GM18873 (cell line): ENCODE measurements around the gene MCM9.
A peak's percentile ranks its signal among the peaks of the same experiment; 100 is the strongest.

Source experiments
- ATAC-seq: cut with Tn5 transposase; IDR thresholded peaks from one replicate; pipeline ENCODE4 v1.9.1; 2021; ENCODE audit warnings: mild to moderate bottlenecking, moderate library complexity, moderate number of reproducible peaks; ENCODE audit not compliant: unreplicated experiment, low FRiP score

Gene MCM9

DNA sequence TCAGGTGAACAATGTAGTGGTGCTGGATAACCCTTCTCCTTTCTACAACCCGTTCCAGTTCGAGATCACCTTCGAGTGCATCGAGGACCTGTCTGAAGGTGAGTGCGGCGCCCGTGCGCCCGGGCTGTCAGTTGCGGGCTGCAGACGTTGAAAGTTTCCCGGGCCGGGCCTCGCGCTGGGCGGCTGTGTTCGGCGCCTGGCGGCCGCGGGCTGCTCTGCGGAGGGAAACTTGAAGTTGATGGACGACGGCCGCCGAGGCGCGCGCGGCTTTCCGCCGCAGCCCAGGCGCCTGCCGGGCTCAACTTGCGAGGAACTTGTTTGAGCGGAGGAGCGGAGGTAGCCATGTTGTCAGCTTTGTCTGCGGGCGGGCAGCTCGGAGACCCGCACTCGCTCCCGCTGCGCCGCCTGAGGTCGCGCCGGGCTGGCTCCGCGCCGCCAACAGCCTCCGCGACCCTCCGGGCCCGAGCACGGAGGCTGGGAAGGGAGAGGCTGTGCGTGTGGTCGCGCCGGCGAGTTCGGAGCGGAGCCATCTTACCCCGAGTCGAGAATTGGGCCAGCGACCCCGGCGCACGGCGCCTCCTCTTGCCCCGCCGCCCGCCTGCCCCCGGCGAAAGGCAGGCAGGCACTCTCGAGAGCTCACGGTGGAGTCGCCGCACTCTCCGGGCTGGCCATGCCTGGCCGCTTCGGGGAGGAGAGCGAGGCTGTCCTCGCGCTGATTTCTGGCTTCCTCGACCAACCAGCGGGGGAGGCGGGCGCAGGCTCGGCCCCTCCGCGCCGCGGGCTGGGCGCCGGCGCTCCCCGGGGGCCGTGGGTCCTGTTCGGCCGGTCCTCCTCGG is 40.3 kb downstream of the MCM9 start:
- ATAC-seq = peak; percentile 24

DNA sequence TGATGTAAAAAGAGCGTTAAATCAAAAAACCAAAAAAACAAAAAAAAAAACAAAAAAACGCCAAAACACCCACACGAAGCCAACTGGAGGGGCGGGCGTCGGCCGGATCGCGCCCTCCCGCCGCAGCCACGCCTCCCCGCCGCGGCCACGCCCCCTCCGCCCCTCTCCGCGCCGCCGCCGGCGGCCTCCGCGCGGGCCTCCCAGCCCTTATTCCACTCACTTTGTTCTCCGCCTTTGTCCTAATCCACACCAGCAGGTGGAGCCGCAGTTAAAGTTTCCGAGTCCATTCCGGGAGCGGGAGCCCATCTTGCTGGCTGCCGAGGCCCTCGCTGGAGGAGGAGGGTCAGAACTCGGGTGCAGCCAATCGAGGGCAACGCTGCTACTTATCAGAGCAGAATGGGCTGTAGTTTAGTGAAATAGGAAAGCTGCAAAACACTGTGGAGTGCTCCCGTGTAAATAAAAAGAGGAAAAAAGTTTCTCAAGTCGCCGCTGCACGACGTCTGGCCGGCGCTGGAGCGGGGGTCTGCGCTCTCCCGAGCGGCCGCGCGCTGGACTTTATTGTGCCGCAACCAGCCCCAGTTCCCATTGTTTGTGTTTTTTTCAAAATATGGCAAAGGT is 41.0 kb downstream of the MCM9 start, which contains the start of gene ASF1A:
TSS of gene ASF1A (plus strand) at position 346 of the 618 bp plus-strand sequence. CDS start at position 608, 262 bp downstream.
- ATAC-seq = peak; percentile 63

DNA sequence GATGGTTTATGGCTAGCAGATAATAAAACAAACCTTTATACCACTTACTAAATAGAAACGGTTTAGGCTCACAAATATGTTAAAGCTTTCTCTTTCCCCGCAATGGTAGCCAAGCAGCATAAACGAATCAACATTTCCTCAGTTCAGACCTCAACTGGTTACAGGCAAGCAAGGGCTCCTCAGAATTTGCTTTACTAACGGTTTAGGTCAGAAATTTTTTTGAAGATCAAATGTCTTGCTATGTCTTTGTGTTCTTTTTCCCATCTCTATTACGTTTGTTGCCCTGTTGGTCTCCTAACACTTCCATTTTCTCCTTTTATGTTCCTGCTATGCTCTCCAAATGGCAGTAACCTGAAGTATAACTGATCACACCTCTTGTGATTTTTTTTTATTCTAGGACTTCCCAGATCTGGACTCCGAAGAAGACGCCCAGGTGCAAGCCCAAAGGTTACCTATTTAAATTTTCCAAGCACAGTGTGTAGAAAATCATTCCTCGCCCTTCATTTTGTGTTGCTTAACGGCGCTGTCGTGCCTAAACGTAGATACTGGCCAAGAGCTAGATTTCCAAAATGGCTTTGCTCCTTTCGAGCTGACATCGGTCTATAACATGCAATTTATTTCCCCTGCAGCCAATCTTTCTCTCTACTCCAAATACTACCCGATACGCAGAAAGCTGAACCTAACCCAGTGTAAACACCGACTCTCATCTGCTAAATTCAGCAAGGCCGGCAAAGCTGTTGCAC is 41.7 kb downstream of the MCM9 start:
- ATAC-seq = peak; percentile 18

DNA sequence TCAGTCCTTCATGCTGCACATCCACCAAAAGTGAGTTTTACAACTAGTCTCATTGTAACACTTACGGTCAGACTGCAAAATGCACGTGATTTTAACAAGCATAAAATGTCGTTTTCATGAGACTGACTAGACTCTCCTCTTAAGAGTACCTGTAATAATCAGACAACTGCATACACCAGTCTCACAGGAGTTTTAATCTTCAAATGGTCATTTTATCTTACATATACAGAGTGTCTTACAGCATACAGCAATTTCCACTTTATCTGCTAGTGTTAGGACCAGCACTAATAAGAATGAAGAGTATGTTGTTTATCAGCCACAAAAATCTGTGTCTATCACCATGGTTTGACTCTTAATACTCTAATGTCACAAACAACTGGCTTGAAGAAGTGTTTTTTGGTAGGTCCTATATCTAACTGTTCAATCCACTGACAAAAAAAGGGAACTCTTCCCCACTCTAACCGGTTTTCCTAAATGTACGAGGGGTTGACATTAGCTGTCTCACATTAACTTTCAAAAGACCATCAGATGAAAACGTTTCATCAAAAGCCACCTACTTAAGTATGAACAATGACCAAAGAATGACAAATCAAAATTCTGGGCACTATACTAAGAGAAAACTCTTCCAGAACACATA is 42.5 kb downstream of the MCM9 start:
- no peak for ATAC-seq

DNA sequence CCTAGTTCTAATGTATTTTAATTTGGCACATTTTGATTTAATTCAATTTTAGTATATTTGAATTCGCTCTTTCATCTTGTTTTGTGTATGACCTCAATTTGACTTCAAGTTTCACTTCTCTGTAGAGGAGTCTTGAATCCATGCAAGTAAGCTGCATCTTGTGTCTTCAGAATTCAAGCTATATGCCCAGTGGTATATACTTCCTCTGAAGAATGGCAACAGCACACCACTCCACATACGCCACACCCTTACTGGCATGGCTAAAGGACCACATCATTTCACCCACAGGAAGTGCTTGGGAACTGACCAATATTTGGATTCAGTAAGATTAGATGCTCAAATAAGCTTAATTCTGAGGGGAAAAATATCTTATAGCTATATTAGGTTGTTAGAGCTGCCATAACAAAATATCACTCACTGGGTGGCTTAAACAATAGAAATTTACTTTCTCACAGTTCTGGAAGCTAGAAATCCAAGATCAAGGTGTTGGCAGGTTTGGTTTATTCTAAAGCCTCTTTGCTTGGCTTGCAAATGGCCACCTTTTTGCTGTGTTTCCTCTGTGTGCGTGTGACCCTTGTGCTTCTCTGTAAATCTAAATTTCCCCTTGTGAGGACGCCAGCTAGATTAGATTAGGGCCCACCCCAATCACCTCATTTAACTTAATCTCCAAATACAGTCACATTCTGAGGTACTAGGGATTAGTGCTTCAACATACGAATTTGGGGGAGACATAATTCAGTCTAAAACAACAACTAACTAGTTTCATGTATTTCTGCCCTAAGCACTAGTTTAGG is 43.8 kb downstream of the MCM9 start:
- no peak for ATAC-seq

DNA sequence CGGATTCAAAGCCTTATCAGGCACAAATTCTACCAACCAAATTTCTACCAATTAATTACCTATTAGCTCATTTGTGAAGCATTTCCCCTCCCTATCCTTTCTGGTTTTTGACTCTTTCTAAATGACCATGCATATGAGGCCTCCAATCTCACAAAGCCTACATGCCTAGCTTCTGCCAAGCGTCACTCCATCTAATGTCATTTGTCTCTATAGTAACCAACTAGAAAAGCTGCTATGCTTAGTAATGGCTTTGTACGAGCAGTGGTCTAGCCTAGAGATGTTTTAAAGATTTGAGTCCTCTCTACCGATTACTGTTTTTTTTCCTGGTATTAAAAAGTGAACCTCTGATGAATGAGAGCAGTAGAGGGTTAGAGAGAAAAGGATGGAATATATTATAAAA is 45.8 kb downstream of the MCM9 start:
- ATAC-seq = no peak

DNA sequence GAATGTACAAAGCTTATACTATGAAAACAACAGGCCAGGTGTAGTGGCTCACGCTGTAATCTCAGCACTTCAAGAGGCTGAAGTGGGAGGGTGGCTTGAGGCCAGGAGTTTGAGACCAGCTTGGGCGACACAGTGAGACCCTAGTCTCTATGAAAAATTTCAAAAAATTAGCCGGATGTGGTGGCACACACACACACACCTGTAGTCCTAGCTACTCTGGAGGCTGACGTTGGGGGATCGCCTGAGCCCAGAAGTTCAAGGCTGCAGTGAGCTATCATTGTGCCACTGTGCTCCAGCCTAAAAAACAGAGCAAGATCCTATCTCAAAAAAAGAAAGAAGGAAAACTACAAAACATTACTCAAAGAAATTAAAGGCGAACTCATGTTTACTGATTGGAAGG is 48.3 kb downstream of the MCM9 start:
- no peak for ATAC-seq

DNA sequence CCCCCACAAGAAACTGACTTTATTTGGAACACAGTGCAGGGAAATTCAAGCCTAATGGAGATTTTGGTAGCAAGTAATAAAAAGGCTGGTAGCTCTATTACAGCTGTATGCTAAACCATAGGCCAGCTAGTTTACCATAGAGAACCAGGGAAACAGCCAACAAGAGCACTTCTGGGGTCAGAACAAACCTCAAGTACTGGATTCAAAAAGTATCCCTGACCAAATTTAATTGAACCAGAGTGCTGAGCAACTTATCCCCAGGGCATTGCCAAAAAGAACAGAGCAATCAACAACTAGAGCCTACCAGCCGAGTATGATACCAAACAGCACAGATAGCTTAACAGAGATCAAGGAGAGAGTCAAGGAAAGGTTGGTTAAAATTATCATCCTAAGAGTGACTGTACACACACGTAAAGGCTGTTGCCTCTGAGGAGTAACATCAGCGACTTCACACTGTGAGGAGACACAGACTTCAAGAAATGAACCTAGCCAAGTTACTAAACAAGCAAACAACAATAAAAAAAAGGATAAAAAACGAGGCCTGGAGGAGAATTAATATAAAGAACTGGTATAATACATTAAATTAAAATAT is 52.5 kb downstream of the MCM9 start:
- no peak for ATAC-seq

DNA sequence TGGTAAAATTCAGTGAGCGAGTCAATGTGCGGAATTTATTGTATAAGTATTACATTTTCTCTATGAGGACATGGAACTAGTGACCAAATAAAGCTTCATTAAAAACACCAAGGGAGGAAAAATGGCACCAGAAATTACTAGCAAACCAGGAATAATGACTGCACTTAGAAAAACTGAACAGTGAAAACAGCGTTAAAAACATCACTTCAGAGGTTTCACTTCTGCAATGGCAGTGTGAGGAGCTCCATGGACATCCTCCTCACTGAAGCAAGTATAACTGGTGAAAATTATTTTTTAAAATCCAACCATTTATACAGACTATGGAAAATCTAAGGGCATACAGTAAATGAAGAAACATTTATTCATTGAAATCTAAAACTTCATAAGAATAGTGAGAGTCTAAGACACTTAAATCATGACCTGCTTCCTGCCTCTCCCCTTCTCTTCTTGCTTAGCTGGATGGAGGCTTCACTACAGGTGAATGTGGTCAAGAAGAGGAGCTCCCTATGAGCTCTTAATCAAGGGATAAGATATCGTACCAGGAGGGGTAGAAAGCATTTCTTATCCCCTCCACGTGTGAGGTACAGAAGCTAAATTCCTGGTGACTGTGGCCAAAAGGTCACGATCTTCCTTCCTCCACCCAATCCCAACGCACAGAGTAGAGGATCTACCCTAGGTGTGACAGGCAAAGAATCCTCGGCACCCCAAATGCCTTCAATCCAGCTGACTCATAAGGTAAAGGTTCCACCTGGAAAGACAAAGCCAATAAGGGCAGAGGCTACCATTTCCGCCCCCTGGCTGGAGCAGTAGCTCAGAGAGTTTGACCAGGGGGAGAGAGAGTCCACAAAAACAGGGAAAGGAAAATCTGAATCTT is 53.3 kb downstream of the MCM9 start:
- peak; percentile 85 for ATAC-seq

DNA sequence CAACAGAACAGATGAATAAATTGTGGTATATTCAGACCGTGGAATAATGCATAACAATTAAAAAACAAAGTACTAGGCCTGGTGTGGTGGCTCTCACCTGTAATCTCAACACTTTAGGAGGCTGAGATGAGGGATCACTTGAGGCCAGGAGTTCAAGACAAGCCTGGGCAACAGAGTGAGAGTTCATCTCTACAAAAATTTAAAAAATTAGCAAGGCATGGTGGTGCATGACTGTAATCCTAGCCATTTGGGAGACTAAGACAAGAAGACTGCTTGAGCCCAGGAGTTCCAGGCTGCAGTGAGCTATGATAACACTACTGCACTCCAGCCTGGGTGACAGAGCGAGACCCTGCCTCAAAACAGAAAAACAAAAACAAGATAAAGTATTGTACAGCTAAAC is 57.2 kb downstream of the MCM9 start:
- no peak for ATAC-seq

DNA sequence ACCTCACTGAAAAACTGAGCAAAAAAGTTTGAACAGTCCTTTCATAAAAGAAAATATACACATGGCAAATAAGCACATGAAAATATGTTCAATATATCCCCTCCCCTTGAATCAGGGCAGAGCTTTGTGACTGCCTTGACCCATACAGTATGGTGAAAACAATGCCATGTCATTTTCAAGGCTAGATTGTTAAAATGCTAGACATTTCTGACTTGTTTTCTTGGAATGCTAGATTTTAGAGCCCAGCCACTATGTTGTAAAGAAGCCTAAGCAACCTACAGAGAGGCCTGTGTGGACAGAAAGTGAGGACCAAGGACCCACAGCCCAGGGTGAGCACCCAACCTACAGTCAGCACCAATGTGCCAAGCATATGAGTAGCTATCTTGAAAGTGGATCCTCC is 58.1 kb downstream of the MCM9 start:
- no peak for ATAC-seq

DNA sequence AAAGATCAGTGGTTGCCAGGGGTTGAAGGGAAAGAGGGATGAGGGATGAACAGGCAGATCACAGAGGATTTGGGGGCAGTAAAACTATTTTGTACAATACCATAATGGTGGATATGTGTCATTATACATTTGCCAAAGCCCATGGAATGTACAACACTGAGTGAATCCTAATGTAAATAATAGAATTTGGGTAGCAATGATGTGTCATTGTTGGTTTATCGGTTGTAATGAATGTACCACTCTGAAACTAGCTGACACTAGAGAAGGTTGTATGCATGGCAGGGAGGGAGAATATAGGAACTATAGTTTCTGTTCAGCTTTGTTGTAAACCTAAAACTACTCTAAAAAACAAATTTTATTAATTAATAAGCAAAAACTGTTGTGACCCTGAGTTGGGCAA is 58.8 kb downstream of the MCM9 start:
- no peak for ATAC-seq

DNA sequence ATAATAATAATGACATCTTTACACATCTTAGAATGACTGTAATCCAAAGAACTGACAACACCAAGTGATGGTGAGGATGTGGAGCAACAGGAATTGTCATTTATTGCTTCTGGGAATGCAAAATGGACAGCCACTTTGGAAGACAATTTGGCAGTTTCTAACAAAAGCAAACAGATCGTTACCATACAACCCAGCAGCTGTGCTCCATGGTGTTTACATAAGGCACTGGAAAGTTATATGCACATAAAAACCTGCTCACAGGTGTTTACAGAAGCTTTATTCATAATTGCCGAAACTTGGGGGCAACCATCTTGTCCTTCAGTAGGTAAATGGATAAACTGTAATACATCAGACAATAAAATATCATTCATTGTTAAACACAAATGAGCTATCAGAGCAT is 59.3 kb downstream of the MCM9 start:
- ATAC-seq = no peak

DNA sequence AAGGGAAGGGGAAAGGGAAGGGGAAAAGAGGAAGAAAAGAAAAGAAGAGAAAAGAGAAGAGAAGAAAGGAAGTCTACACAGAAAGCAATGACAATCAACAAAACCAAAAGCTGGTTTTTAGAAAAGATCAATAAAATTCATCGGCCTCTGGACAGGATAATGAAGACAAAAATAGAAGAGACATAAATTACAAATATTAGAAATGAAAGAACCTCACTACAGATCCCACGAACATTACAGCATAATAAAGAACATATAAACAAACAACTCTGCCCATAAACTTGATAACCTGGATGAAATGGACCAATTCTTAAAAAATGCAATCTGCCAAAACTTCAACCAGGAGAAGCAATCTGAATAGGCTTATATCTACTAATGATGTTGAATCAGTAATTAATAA is 61.7 kb downstream of the MCM9 start:
- no peak for ATAC-seq

DNA sequence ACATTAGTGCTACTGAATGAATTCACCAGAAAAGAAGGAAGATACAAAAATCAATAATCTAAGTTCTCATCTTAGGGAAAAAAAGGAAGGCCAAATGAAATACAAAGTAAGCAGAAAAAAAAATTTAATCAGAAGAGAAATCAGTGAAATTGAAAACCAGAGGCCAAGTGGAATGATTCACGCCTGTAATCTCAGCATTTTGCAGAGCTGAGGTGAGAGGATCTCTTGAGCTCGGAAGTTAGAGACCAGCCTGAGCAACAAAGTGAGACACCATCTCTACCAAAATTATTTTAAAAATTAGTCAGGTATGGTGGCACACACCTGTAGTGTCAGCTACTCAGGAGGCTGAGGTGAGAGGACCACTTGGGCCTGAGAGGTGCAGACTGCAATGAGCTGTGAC is 62.2 kb downstream of the MCM9 start:
- ATAC-seq = no peak

DNA sequence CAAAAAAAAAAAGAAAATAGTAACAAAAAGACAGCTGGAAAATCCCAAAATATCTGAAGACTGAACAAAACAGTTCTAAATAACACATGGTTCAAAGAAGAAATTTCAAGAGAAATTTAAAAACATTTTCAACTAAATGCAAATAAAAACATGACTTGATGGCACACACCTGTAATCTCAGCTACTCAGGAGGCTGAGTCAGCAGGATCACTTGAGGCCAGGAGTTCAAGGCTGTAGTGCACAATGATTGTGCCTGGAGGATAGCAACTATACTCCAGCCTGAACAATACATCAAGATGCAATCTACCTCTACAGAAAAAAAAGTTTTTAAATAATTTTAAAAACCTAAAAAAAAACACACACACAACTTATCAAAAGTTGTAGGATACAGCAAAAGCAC is 62.6 kb downstream of the MCM9 start:
- no peak for ATAC-seq

DNA sequence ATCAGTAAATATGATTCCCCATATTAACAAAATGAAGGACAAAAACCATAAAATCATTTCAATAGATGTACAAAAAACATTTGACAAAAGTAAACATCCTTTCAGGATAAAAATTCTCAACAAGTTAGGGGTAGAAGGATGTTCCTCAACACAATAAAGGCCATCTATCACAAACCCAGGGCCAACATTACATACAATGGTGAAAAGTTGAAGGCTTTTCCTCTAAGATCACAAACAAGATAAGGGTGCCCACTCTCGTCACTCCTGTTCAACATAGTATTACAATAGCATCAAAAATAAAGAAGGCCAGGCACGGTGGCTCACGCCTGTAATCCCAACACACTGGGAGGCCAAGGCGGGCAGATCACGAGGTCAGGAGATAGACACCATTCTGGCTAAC is 63.6 kb downstream of the MCM9 start:
- no peak for ATAC-seq

DNA sequence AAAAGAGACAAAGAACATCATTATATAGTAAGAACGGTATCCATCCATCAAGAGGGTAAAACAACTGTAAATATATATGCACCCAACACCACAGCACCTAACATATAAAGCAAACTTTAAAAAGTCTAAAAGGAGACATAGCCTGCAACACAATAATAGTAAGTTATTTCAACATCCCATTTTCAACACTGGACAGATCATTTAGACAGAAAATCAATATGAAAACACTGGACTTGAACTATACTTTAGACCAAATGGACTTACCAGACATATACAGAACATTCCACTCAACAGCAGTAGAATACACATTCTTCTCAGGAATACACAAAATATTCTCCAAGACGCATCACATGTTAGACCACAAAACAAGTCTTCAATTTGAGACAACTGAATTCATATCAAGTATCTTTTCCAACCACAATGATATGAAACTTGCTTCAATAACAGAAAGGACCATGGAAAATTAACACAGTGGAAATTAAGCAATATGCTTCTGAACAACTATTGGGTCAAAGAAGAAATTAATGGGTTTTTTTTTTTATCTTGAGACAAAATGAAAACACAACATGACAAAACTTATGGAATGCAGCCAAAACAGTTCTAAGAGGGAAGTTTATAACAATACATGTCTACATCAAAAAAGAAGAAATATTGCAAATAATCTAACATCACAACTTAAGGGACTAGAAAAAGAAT is 64.9 kb downstream of the MCM9 start:
- no peak for ATAC-seq
